ENCODE measurements around the gene CCT6A. TPM values are rescaled to one million over a fixed set of nuclear protein-coding genes. Genes with fewer than 3 reads are reported as not detected.
"Not testable (repeated sequence)": the region's sequence is repeated elsewhere in the genome, so short reads cannot be mapped to it uniquely, and the experiment has no call there.

The CCT6A gene
- total RNA-seq, 1 donor from 2014 or later, result 150 TPM

DNA sequence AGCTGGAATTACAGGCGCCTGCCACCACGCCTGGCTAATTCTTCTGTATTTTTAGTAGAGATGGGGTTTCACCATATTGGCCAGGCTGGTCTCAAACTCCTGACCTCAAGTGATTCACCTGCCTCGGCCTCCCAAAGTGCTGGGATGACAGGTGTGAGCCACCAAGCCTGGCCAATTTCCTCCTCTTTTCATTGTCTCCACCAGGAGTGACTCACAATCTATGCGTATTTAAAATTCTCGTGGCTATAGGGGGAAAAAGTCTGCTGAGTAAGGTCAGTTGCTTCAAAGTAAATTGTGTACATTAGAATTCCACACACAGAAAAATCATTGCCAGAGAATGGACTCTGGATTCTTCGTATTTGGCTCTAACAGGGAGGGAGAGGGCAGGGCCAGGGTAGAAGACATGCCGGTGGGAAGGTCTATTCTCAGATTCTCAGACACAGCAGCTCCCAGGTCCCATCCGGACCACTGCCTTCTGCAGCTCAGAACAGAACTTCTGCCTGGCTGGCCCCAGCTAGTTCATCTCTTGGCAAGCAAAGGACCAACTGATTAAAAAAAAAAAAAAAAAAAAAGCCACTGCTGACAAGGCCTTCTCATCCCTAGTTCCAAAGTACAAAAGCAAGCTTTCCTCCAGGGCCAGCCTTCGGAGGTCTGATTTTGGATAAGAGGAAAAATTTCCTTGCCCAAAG is 22.5 kb upstream of the CCT6A start:
- H3K36me3 Mint-ChIP-seq (ENCODE audit: insufficient read depth), result peaks cover 20% of the 10 kb centered on the region
- TF ChIP-seq, protein P1, sequence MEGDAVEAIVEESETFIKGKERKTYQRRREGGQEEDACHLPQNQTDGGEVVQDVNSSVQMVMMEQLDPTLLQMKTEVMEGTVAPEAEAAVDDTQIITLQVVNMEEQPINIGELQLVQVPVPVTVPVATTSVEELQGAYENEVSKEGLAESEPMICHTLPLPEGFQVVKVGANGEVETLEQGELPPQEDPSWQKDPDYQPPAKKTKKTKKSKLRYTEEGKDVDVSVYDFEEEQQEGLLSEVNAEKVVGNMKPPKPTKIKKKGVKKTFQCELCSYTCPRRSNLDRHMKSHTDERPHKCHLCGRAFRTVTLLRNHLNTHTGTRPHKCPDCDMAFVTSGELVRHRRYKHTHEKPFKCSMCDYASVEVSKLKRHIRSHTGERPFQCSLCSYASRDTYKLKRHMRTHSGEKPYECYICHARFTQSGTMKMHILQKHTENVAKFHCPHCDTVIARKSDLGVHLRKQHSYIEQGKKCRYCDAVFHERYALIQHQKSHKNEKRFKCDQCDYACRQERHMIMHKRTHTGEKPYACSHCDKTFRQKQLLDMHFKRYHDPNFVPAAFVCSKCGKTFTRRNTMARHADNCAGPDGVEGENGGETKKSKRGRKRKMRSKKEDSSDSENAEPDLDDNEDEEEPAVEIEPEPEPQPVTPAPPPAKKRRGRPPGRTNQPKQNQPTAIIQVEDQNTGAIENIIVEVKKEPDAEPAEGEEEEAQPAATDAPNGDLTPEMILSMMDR (IDR thresholded peaks at IDR 0.05; ENCODE audit: unreplicated experiment), result no peak
- H3K4me3 Mint-ChIP-seq (ENCODE audit: low read depth), result no peak overlapping the region
- H3K4me1 Mint-ChIP-seq (ENCODE audit: low read depth), result peaks cover 16% of the 10 kb centered on the region
- no peak for DNase-seq (ENCODE audit: low spot score, unreplicated experiment)
- peak overlapping the region; percentile 79 for H3K27ac Mint-ChIP-seq
- H3K27me3 Mint-ChIP-seq, result no peaks in the 10 kb centered on the region
- H3K9me3 Mint-ChIP-seq (ENCODE audit: low read depth), result no peaks in the 10 kb centered on the region

DNA sequence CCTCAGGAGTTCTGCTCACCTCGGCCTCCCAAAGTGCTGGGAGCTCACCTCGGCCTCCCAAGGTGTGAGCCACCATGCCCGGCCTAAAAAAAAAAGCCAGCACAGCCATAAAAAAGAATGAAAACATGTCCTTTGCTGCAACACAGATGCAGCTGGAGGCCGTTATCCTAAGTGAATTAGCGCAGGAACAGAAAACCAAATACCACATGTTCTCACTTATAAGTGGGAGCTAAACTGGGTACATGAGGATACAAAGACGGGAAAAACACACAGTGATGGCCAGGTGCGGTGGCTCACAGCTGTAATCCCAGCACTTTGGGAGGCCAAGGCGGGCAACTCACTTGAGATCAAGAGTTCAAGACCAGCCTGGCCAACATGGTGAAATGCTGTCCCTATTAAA is 21.2 kb upstream of the CCT6A start:
- Mint-ChIP-seq H3K36me3 (ENCODE audit: insufficient read depth) (peaks cover 16% of the 10 kb centered on the region), H3K4me3 (ENCODE audit: low read depth) (no peak overlapping the region), H3K9me3 (ENCODE audit: low read depth) (no peaks in the 10 kb centered on the region), H3K27ac (peak overlapping the region; percentile 24), H3K27me3 (no peaks in the 10 kb centered on the region), H3K4me1 (ENCODE audit: low read depth) (peaks cover 16% of the 10 kb centered on the region)
- TF ChIP-seq, protein P1 (IDR thresholded peaks at IDR 0.05; ENCODE audit: unreplicated experiment), result no peak
- no peak for DNase-seq (ENCODE audit: low spot score, unreplicated experiment)

DNA sequence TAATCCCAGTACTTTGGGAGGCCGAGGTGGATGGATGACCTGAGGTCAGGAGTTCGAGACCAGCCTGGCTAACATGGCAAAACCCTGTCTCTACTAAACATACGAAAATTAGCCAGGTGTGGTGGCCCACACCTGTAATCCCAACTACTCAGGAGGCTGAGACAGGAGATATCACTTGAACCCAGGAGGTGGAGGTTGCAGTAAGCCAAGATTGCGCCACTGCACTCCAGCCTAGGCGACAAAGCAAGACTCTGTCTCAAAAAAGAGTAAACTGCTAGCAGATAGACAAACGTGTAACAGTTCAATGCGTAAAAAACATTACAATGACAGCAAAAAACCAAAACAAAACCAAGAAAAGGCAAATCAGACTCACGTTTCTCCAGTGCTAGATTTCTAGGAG is 20.0 kb upstream of the CCT6A start:
- not testable (repeated sequence) for H3K27me3 Mint-ChIP-seq; H3K4me3 Mint-ChIP-seq (ENCODE audit: low read depth); H3K27ac Mint-ChIP-seq; H3K9me3 Mint-ChIP-seq (ENCODE audit: low read depth); DNase-seq (ENCODE audit: low spot score, unreplicated experiment)
- H3K36me3 Mint-ChIP-seq (ENCODE audit: insufficient read depth), result peaks cover 14% of the 10 kb centered on the region
- H3K4me1 Mint-ChIP-seq (ENCODE audit: low read depth), result peaks cover 16% of the 10 kb centered on the region

DNA sequence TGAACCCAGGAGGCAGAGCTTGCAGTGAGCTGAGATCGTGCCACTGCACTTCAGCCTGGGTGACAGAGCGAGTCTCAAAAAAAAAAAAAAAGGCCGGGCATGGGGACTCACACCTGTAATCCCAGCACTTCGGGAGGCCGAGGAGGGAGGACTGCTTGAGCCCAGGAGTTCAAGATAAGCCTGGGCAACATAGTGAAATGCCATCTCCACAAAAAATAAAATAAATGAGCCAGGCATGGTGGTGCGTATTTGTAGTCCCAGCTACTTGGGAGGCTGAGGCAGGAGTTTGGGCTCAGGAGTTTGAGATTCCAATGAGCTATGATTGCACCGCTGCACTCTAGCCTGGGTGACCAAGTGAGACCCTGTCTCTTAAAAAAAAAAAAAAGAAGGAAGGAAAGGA is 19.0 kb upstream of the CCT6A start:
- peak overlapping the region; percentile 48 for H3K4me3 Mint-ChIP-seq (ENCODE audit: low read depth)
- H3K27ac Mint-ChIP-seq, result not testable (repeated sequence)

DNA sequence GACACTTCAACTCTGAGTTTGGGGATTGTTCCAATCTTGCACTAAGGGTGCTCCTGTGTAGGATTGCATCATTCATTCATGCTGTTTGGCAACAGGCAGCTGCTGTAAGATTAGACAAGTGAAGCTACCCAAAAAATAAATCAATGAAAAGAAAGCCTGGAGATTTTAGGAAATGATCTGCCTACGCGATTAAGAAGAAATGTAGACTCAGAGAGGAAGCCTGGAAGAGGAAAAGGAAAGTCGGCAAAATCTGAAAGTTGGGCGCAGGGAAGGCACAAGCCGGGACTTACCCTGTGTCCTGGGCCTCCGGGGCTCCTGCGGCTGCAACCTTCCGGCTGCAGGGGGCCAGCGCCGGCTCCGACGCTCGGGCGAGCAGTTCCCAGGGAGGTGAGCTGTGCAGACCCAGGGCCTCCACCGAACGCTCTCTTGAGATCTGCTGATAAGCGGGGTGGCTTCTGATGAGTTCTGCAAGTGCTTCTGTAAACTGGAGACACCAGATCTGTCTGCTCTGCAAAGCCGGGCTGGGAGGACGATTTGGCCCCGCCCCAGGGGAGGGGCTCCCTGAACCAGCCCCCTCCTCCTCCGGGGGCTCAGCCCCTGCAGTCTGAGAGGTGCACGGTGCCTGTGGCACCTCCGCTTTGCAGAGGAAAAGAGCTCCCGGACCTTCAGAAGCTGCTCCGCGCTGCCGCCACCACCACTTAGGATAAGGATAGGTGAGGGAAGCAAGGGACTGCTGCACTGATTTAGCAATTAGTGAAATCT is 17.7 kb upstream of the CCT6A start:
- Mint-ChIP-seq H3K4me1 (ENCODE audit: low read depth) (peaks cover 16% of the 10 kb centered on the region), H3K36me3 (ENCODE audit: insufficient read depth) (peaks cover 12% of the 10 kb centered on the region), H3K27ac (peak overlapping the region; percentile 89), H3K27me3 (no peaks in the 10 kb centered on the region), H3K4me3 (ENCODE audit: low read depth) (peak overlapping the region; percentile 81), H3K9me3 (ENCODE audit: low read depth) (no peaks in the 10 kb centered on the region)
- peak; percentile 64 for DNase-seq (ENCODE audit: low spot score, unreplicated experiment)
- TF ChIP-seq, protein P1 (IDR thresholded peaks at IDR 0.05; ENCODE audit: unreplicated experiment), result peak; percentile 55

More for the DNA sequence above, 19.0 kb upstream of the CCT6A start:
- peaks cover 12% of the 10 kb centered on the region for H3K36me3 Mint-ChIP-seq (ENCODE audit: insufficient read depth)
- peaks cover 16% of the 10 kb centered on the region for H3K4me1 Mint-ChIP-seq (ENCODE audit: low read depth)
- H3K27me3 Mint-ChIP-seq; DNase-seq (ENCODE audit: low spot score, unreplicated experiment); H3K9me3 Mint-ChIP-seq (ENCODE audit: low read depth): not testable (repeated sequence)

DNA sequence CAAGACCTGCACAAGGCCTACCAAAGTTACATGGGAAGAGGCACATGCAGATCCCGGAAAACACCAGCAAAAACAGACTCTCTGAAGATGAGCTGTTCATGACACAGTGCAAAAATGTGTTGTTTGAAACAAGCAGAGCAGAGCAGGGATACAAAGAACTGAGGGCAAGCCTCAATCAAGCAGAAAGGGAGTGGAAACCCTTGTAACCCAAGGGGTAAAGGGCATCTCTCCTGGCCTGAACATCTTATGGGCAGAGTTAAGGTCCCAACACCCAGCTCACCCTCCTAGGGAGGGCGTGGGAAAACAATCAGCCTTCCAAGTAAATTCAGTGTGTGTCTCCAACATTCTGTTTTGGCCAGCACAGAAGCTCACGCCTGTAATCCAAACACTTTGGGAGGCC is 10.8 kb upstream of the CCT6A start:
- no peaks in the 10 kb centered on the region for H3K4me1 Mint-ChIP-seq (ENCODE audit: low read depth)
- peaks cover 6% of the 10 kb centered on the region for H3K36me3 Mint-ChIP-seq (ENCODE audit: insufficient read depth)
- H3K4me3 Mint-ChIP-seq (ENCODE audit: low read depth), result no peak overlapping the region
- no peak overlapping the region for H3K27ac Mint-ChIP-seq
- no peak for DNase-seq (ENCODE audit: low spot score, unreplicated experiment)
- H3K9me3 Mint-ChIP-seq (ENCODE audit: low read depth), result no peaks in the 10 kb centered on the region
- H3K27me3 Mint-ChIP-seq, result no peaks in the 10 kb centered on the region
- TF ChIP-seq, protein P1 (IDR thresholded peaks at IDR 0.05; ENCODE audit: unreplicated experiment), result no peak

DNA sequence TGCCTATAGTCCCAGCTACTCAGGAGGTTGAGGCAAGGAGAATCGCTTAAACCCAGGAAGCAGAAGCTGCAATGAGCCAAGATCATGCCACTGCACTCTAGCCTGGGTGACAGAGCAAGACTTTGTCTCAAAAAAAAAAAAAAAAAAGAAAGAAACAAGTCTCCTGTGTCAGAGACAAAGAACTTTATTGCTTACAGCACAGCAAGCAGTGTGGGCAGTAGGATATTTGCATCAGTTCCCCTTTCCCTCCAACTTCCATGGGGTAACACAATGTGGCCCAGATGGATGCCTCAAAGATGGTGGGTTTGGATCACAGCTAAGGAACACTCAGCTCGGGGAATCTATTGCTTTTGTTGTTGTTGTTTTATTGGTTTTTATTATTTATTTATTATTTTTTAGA is 5.8 kb upstream of the CCT6A start:
- H3K9me3 Mint-ChIP-seq (ENCODE audit: low read depth); H3K27me3 Mint-ChIP-seq; H3K36me3 Mint-ChIP-seq (ENCODE audit: insufficient read depth); DNase-seq (ENCODE audit: low spot score, unreplicated experiment); H3K4me3 Mint-ChIP-seq (ENCODE audit: low read depth): not testable (repeated sequence)
- peaks cover 12% of the 10 kb centered on the region for H3K4me1 Mint-ChIP-seq (ENCODE audit: low read depth)
- peak overlapping the region; percentile 73 for H3K27ac Mint-ChIP-seq
